SHP77 (cell line): ENCODE results near the gene ITFG1.
"Not testable (repeated sequence)": the region's sequence is repeated elsewhere in the genome, so short reads cannot be mapped to it uniquely, and the experiment has no call there.

ENCODE experiments used
- DNase-seq, 2 experiments: peaks; one replicate each; lab custom pipeline; 2025; lab: John Stamatoyannopoulos, UW

Gene ITFG1

GRCh38 chr16:47413041-47413440 is 47.8 kb downstream of the ITFG1 start:
- DNase-seq = no peak

DNA sequence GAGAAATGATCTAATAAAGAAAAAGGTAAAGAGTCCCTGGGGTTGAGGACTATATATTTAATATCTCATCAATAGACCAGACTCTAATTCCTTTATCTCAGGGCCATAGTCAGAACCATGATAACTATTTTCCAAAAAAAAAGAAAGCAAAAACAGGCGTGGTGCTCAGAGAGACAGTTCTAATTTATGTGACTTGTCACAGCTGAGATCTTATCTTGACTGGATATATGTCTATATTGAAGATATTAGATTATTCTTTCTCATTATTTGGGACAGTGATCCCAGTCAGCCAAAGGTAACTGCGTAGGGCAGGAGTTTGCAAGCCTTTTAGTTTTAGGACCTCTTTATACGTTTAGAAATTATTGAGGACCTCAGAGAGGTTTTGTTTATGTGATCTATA is 52.4 kb downstream of the ITFG1 start:
- DNase-seq = no peak

DNA sequence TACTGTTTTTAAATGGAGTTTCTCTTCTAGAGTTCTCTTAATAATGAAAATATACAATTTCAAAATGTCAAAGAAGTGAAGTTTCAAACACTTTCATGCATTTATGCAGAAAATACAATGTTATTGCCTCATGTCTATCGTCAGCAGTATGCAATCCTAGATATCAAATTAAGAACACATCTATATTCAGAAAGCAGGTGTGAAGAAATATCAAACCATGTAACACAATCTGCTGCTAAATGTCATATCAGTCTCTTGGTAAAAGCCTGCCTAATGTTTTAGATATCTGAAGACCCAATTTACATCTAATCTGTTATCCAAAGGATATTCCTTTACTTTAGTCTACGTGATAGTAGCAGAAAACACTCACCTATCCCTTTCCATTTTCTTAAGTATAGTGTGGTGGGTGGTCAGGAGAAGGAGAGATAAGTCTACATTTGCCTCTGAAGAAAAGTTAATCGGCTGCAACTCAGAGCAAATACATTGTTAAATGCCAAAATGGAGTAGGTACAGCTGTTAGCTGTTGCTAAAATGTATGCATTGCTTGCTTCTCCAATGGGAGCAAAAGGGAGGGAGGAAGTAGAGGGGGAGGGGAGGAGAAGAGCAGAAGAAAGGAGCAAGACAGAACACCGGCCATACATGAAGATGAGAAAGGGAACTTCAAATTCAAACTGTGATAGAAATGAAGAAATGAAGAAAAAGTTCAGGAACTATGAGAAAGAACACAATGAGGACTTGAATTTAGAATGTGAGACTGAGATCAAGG is 64.9 kb downstream of the ITFG1 start:
- DNase-seq = no peak

DNA sequence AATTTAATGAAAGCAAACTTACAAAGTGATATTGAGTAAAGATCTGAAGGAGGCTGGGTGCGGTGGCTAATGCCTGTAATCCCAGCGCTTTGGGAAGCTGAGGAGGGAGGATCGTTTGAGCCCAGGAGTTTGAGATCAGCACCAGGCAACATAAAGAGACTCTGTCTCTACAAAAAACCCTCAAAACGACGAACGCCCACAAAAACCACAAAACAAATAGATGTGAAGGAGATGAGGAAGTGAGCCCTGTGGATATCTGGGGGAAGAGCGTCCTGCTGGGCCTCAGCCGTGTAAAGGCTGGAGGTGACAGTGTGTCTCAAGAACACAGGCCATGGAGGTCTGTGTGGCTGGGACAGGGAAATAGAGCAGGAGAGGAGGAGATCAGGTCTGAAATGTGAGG is 68.8 kb downstream of the ITFG1 start:
- DNase-seq = no peak

GRCh38 chr16:47388705-47389104 is 72.2 kb downstream of the ITFG1 start:
- DNase-seq = no peak

GRCh38 chr16:47387026-47387734 is 73.7 kb downstream of the ITFG1 start:
- no peak for DNase-seq

- DNase-seq = no peak
Measured at GRCh38 chr16:47386201-47386718, 74.6 kb downstream of the ITFG1 start.

- no peak for DNase-seq
Measured at GRCh38 chr16:47382362-47382761, 78.5 kb downstream of the ITFG1 start.

GRCh38 chr16:47377154-47377553 is 83.7 kb downstream of the ITFG1 start:
- no peak for DNase-seq

DNA sequence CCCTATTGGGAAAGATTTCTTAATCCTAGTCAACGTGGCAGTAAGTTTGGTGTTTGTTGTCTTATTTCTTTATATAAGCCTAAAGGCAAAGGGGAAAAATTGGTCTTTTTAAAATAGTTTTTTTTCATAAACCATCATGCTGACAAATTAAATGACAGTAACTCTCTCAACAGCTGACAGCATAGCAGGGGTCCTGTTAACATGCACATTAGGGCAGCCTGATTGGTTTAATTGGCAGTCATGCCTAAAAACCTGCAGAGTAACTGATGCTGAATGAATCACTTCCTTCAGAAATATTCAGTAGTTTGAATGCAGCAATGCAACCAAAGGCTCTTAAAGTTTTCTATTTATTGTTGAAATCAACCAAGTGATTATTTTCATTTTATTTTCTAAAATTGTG is 85.4 kb downstream of the ITFG1 start:
- no peak for DNase-seq

DNA sequence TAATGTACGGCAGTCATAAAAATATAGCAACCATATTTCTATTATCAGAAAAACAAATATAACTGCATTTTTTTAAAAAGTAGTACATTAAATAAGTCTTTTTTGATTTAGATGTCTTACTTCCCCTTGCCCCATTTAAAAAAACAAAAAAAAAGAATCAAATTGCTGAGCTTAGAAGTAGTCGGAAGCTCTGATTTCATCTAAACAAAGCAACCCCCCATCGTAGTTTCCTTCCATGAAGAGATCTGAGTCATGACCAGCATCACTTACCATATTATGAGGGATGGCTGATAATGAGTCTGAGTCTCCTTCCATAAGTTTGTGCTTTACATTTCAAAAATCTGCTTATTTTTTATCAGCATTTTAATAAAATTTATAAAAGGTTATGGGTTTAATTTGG is 86.2 kb downstream of the ITFG1 start:
- DNase-seq = no peak

GRCh38 chr16:47371271-47372014 is 89.4 kb downstream of the ITFG1 start:
- DNase-seq = no peak

GRCh38 chr16:47370536-47370935 is 90.3 kb downstream of the ITFG1 start:
- no peak for DNase-seq

GRCh38 chr16:47366228-47366627 is 94.6 kb downstream of the ITFG1 start:
- DNase-seq = no peak

DNA sequence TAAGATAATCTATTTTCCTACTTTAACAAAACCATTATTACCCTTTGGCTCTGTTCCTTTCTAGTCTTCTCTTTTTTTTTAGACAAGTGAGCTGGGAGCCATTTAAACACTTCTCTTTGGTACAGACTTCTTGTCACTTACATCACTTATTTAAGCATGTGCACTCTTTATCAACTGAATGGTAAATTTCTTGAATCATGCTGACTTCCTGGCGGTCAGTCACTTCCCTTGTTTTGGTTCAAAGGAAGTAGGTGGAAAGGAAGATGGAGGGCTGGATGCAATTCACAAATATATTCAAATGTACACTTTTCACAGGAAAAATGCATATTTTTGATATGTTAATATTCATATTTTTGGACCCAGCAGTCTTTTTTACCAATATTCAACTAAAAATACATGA is 97.1 kb downstream of the ITFG1 start:
- DNase-seq = no peak

- no peak for DNase-seq
Measured at GRCh38 chr16:47359478-47359877, 101.4 kb downstream of the ITFG1 start.

- no peak for DNase-seq
Measured at GRCh38 chr16:47358816-47359215, 102.0 kb downstream of the ITFG1 start.

DNA sequence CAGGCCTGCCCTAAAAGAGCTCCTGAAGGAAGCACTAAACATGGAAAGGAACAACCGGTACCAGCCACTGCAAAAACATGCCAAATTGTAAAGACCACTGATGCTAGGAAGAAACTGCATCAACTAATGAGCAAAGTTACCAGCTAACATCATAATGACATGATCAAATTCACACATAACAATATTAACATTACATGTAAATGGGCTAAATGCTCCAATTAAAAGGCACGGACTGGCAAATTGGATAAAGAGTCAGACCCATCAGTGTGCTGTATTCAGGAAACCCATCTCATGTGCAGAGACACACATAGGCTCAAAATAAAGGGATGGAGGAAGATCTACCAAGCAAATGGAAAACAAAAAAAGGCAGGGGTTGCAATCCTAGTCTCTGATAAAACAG is 111.8 kb downstream of the ITFG1 start:
- not testable (repeated sequence) for DNase-seq

- DNase-seq = not testable (repeated sequence)
Measured at GRCh38 chr16:47347021-47347696, 113.7 kb downstream of the ITFG1 start.

DNA sequence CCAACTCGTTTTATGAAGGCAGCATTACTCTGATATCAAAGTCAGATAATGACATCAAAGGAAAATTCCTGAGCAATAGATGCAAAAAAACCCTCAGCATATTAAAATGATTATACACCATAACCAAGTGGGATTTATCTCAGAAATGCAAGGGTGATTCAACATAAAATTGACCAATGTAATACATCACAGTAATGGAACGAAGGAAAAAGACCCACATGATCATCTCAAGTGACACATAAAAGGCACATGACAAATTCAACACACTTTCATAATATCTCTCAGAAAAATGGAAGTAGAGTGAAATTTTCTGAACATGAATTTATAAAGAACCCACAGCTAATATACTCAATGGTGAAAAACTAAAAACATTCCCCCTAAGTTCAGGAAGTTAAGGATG is 118.8 kb downstream of the ITFG1 start:
- no peak for DNase-seq

DNA sequence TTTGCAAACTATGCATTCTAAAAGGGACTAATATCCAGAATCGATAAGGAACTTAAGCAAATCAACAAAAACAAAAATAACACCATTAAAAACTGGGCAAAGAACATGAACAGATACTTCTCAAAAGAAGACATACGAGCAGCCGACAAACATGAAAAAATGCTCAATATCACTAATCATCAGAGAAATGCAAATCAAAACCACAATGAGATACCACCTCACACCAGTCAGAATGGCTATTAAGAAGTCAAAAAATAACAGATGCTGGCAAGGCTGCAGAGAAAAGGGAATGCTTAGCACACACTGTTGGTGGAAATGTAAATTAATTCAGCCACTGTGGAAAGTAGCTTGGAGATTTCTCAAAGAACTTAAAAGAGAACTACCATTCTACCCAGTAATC is 130.3 kb downstream of the ITFG1 start:
- not testable (repeated sequence) for DNase-seq

- not testable (repeated sequence) for DNase-seq
Measured at GRCh38 chr16:47324309-47324708, 136.6 kb downstream of the ITFG1 start.
